ENCODE measurements around the gene CSF3R.

The CSF3R gene

DNA sequence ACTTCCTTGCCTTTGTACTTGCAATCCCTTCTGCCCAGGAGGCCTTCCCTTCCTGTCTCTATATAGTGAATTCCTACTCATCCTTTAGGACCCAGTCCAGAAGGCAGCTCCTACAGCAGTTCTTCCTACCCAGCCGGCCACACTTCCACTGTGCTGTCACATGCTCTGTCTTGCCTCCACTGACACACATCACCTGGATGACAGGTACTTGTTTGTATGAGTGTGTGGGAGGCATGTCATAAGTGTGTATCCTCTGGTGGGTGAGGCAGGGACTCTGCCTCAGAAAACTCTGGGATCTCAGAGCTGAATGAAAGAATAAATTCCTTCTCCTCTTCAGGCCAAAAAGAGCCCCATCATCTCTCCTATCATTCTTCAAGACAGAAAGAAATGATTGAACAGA is 27.3 kb downstream of the CSF3R start:
- Histone ChIP-seq H3K4me1 (ENCODE audit: low read depth, poor library complexity, severe bottlenecking) (no peaks in the 10 kb centered on the region), H3K36me3 (ENCODE audit: insufficient read depth) (no peaks in the 10 kb centered on the region), H3K79me2 (ENCODE audit: insufficient read depth, low read depth) (no peaks in the 10 kb centered on the region), H3K27me3 (ENCODE audit: insufficient read depth, low read depth) (no peaks in the 10 kb centered on the region), H3K4me3 (IDR thresholded peaks at IDR 0.05; ENCODE audit: insufficient read depth, low read depth, low read length) (no peak overlapping the region), H4K20me1 (ENCODE audit: insufficient read depth) (no peaks in the 10 kb centered on the region), H3K9ac (no peak overlapping the region), H3K4me2 (no peak overlapping the region), H3K27ac (no peak overlapping the region), H2AFZ (ENCODE audit: low read depth) (no peak overlapping the region)
- TF ChIP-seq, protein P1, sequence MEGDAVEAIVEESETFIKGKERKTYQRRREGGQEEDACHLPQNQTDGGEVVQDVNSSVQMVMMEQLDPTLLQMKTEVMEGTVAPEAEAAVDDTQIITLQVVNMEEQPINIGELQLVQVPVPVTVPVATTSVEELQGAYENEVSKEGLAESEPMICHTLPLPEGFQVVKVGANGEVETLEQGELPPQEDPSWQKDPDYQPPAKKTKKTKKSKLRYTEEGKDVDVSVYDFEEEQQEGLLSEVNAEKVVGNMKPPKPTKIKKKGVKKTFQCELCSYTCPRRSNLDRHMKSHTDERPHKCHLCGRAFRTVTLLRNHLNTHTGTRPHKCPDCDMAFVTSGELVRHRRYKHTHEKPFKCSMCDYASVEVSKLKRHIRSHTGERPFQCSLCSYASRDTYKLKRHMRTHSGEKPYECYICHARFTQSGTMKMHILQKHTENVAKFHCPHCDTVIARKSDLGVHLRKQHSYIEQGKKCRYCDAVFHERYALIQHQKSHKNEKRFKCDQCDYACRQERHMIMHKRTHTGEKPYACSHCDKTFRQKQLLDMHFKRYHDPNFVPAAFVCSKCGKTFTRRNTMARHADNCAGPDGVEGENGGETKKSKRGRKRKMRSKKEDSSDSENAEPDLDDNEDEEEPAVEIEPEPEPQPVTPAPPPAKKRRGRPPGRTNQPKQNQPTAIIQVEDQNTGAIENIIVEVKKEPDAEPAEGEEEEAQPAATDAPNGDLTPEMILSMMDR (conservative IDR thresholded peaks at IDR 0.05; ENCODE audit: low read depth, low read length): no peak

DNA sequence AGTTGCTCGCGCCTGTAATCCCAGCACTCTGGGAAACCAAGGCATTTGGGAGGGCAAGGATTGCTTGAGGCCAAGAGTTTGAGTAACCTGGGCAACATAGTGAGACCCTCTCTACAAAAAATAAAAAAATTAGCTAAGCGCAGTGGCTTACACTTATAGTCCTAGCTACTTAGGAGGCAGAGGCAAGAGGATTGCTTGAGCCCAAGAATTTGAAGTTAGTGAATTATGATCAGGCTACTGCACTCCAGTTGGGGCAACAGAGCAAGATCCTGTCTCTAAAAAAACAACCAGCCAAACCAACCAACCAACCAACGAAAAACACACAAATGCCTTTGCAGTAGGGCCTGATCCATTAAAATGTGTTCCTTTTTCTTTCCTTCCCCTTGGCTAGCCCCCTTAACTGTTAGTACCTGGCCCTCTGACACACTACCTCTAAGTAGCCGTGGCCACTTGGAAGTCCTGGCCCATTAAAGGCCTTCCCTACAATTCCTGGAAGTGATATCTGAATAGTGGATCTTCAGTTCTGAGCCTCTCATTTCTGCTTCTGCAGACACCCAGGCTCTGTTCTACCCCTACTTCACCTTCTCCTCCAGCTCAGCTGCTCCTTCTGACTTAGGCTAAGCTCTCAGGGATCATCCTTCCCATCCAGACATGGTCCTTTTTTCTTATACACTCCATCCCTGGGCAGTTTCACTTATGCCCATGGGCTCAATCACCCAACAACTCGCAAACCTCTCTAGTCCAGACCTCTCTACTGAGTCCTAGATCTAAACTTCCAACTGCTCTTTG is 28.9 kb downstream of the CSF3R start:
- Histone ChIP-seq H2AFZ (ENCODE audit: low read depth) (no peak overlapping the region), H3K79me2 (ENCODE audit: insufficient read depth, low read depth) (no peaks in the 10 kb centered on the region), H3K27ac (no peak overlapping the region), H3K36me3 (ENCODE audit: insufficient read depth) (no peaks in the 10 kb centered on the region), H3K4me1 (ENCODE audit: low read depth, poor library complexity, severe bottlenecking) (peaks cover 3% of the 10 kb centered on the region), H3K27me3 (ENCODE audit: insufficient read depth, low read depth) (no peaks in the 10 kb centered on the region), H3K4me2 (no peak overlapping the region), H3K4me3 (IDR thresholded peaks at IDR 0.05; ENCODE audit: insufficient read depth, low read depth, low read length) (no peak overlapping the region), H4K20me1 (ENCODE audit: insufficient read depth) (no peaks in the 10 kb centered on the region), H3K9ac (no peak overlapping the region)
- TF ChIP-seq, protein P1 (conservative IDR thresholded peaks at IDR 0.05; ENCODE audit: low read depth, low read length): no peak

DNA sequence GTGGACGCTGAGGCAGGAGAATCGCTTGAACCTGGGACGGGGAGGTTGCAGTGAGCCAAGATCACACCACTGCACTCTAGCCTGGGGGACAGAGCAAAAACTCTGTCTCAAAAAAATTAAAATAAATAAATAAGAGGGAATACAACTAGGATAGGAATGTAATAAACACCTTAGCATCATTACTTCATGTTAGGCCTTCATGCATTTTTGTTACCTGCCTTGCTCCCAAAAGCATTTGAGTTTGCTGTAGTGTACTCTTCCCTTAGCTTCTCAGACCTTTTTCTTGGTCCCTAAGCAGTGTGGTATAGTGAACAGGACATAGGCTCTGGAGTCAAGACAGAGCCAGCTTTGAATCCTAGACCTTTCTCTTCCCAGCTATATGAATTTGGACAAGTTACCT is 29.7 kb downstream of the CSF3R start:
- TF ChIP-seq, protein P1 (conservative IDR thresholded peaks at IDR 0.05; ENCODE audit: low read depth, low read length): no peak

DNA sequence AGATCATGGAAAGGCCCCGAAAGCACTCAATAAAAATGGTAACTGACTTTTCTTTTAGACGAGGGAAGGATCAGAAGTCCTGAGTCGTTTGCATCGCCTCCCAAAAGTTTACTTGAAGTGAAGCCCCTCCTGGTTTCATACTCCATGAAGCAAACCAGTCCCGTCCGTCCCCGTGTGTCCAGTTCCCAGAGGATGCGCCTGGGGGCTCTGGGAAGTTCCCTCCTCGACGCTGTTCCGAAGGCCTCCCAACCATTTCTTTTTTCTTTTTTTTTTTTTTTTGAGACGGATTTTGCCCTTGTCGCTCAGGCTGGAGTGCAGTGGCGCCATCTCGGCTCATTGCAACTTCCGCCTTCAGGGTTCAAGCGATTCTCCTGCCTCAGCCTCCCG is 31.8 kb downstream of the CSF3R start:
- H3K4me3 ChIP-seq (IDR thresholded peaks at IDR 0.05; ENCODE audit: insufficient read depth, low read depth, low read length): peak overlapping the region; percentile 13
- no peaks in the 10 kb centered on the region for H4K20me1 ChIP-seq (ENCODE audit: insufficient read depth)
- H3K9ac ChIP-seq: peak overlapping the region; percentile 54
- H3K79me2 ChIP-seq (ENCODE audit: insufficient read depth, low read depth): no peaks in the 10 kb centered on the region
- H3K27me3 ChIP-seq (ENCODE audit: insufficient read depth, low read depth): no peaks in the 10 kb centered on the region
- peak overlapping the region; percentile 97 for H2AFZ ChIP-seq (ENCODE audit: low read depth)
- no peaks in the 10 kb centered on the region for H3K36me3 ChIP-seq (ENCODE audit: insufficient read depth)
- H3K4me2 ChIP-seq: peak overlapping the region; percentile 57
- TF ChIP-seq, protein P1 (conservative IDR thresholded peaks at IDR 0.05; ENCODE audit: low read depth, low read length): no peak
- H3K27ac ChIP-seq: peak overlapping the region; percentile 50
- peaks cover 3% of the 10 kb centered on the region for H3K4me1 ChIP-seq (ENCODE audit: low read depth, poor library complexity, severe bottlenecking)

More for the DNA sequence above, 29.7 kb downstream of the CSF3R start:
- Histone ChIP-seq H3K4me1 (ENCODE audit: low read depth, poor library complexity, severe bottlenecking) (peaks cover 3% of the 10 kb centered on the region), H3K36me3 (ENCODE audit: insufficient read depth) (no peaks in the 10 kb centered on the region), H3K27ac (no peak overlapping the region), H2AFZ (ENCODE audit: low read depth) (no peak overlapping the region), H3K4me2 (no peak overlapping the region), H3K9ac (no peak overlapping the region), H4K20me1 (ENCODE audit: insufficient read depth) (no peaks in the 10 kb centered on the region), H3K27me3 (ENCODE audit: insufficient read depth, low read depth) (no peaks in the 10 kb centered on the region), H3K79me2 (ENCODE audit: insufficient read depth, low read depth) (no peaks in the 10 kb centered on the region), H3K4me3 (IDR thresholded peaks at IDR 0.05; ENCODE audit: insufficient read depth, low read depth, low read length) (no peak overlapping the region)
